Uterus (tissue), 2 donors: ENCODE results near the gene FTSJ1.

ENCODE experiments used
- POLR2A ChIP-seq, 2 donors: fragments of 450-650 bp; IDR thresholded peaks; one replicate each; pipeline ENCODE4 v1.6.1; 2016; ENCODE audit warnings: antibody characterized with exemption in 2 of 2, mild to moderate bottlenecking in 1 of 2, moderate library complexity in 1 of 2
- TF ChIP-seq, protein P1 (sequence below), 4 experiments: fragments of 200-600 bp in 2 of 4; fragments of 450-650 bp in 2 of 4; sonication (generic) in 2 of 4; IDR thresholded peaks; one replicate each; pipeline ENCODE4 v1.5.1; 2016 to 2019; ENCODE audit warnings: antibody characterized with exemption in 4 of 4, mild to moderate bottlenecking in 2 of 4, moderate library complexity in 1 of 4

DNA sequence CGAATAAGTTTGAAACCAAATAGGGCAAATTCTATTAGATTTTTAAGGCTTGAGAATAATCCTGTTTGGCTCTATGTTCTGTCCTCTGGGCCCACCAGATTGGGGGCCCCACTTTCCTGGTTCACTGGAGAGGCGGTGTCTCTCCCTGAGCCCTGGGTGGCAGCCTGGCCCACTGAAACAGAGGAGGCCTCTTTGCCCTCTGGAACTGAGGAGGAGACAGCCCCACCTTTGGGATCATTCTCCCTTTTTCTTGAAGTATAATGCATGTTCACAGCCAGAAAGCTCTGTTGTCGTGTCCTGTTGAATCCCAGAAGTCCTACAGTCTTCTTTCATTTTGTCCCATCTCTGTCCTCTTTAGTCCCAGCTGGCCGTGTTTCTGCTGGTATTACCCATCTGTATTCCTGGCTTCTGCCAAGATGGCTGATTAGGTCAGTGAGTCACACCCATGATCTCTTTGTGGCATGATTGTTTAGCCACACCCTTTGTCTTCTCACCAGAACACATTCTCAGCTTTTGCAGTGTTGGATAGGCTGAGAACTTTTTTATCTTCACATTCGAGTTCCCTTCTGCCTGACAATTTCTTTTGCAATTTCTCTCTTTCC, 55.5 kb downstream of the FTSJ1 start:
- TF ChIP-seq, protein P1, sequence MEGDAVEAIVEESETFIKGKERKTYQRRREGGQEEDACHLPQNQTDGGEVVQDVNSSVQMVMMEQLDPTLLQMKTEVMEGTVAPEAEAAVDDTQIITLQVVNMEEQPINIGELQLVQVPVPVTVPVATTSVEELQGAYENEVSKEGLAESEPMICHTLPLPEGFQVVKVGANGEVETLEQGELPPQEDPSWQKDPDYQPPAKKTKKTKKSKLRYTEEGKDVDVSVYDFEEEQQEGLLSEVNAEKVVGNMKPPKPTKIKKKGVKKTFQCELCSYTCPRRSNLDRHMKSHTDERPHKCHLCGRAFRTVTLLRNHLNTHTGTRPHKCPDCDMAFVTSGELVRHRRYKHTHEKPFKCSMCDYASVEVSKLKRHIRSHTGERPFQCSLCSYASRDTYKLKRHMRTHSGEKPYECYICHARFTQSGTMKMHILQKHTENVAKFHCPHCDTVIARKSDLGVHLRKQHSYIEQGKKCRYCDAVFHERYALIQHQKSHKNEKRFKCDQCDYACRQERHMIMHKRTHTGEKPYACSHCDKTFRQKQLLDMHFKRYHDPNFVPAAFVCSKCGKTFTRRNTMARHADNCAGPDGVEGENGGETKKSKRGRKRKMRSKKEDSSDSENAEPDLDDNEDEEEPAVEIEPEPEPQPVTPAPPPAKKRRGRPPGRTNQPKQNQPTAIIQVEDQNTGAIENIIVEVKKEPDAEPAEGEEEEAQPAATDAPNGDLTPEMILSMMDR (IDR thresholded peaks at IDR 0.05) = no peak
- TF ChIP-seq POLR2A (IDR thresholded peaks at IDR 0.05) = no peak
